ENCODE data around the gene GREB1.

GRCh38 chr2:11665510-11666362 lies 131.9 kb downstream of the GREB1 start:
- TF ChIP-seq, protein P1, sequence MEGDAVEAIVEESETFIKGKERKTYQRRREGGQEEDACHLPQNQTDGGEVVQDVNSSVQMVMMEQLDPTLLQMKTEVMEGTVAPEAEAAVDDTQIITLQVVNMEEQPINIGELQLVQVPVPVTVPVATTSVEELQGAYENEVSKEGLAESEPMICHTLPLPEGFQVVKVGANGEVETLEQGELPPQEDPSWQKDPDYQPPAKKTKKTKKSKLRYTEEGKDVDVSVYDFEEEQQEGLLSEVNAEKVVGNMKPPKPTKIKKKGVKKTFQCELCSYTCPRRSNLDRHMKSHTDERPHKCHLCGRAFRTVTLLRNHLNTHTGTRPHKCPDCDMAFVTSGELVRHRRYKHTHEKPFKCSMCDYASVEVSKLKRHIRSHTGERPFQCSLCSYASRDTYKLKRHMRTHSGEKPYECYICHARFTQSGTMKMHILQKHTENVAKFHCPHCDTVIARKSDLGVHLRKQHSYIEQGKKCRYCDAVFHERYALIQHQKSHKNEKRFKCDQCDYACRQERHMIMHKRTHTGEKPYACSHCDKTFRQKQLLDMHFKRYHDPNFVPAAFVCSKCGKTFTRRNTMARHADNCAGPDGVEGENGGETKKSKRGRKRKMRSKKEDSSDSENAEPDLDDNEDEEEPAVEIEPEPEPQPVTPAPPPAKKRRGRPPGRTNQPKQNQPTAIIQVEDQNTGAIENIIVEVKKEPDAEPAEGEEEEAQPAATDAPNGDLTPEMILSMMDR (conservative IDR thresholded peaks at IDR 0.05 in 1 of 2, IDR thresholded peaks at IDR 0.05 in 1 of 2; ENCODE audit: extremely low read depth in 1 of 2, insufficient read depth in 1 of 2, low read depth in 1 of 2, low read length in 2 of 2) = no peak
- TF ChIP-seq EZH2 (IDR thresholded peaks at IDR 0.05; ENCODE audit: borderline replicate concordance, low read length) = no peak
